Measurements from ENCODE around the gene SETD9.

Gene SETD9, protein sequence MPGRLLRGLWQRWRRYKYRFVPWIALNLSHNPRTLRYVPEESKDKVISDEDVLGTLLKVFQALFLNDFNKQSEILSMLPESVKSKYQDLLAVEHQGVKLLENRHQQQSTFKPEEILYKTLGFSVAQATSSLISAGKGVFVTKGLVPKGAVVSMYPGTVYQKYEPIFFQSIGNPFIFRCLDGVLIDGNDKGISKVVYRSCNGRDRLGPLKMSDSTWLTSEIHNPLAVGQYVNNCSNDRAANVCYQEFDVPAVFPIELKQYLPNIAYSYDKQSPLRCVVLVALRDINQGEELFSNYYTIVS

DNA sequence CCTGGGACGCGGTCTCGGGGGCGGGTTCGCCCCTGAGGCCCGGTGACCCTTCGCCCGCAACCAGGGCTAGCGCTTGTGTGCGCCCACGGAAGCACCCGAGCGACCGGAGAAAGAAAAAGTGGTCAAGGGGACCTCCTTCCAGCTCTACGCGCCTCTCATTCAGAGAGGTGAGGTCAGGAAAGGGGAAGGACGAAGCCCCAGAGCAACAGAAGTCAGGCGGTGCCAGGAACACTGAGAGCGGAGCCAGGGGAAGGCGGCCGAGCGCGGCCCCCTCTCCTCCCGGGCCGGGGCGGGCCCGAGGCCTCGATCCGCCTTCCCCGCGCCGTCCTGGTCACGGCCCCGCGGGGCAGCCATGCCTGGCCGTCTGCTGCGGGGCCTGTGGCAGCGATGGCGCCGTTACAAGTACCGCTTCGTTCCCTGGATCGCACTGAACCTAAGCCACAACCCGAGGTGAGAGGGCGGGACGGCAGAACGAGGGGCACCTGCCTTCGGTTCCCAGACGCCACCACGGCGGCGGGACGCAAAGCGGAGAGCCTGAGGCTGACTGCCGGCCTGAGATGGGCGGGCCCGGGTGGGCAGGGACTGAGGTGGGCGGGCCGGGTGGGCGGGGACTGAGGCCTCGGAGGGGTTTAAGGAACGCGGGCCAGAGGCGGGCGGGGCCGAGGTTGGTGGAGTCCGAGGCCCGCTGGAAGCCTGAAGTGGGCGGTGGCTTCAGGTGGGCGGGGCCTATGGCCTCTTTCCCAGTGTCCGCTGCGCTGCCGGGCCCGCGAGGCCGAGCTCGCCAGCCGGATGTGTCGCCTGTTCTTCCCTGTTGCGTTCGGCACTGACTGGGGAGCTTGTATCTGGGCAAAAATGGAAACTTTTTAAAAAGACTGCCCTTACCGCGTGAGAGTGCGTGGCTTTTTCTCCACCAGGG, at the start of gene SETD9:
Gene SETD9, plus strand, starts transcription at position 303 of the 916 bp plus-strand sequence. Its CDS starts 50 bp downstream, at position 353.
- peak; percentile 77 to 79 for DNase-seq (ENCODE audit: low read depth in 2 of 2)

DNA sequence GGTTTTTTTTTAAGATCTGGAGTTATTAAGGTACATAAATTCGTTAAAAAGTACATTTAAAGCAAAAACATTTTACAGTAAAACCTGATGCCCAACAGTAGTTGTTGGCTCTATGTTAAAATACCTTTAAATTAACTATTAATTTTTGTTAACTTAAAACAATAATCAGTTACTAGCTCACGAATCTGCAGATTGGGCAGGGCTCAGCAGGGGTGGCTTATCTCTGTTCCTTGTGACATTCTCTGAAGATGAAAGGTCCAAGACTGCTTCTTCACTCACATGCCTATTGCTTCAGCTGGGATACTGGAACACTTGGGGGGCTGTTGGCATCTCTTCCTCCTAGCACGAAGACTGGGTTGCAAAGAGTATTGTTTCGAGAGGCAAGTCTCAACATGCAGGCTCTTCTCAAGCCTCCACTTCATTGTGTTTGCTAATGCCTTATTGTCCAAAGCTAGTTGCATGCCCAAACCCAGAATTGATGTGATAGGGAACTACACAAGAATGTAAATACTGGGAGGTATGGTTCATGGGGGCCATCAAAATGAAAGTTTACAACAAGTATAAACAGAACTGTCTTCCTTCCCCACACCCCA, 47.4 kb upstream of the SETD9 start:
- DNase-seq (ENCODE audit: low read depth in 2 of 2): no peak

DNA sequence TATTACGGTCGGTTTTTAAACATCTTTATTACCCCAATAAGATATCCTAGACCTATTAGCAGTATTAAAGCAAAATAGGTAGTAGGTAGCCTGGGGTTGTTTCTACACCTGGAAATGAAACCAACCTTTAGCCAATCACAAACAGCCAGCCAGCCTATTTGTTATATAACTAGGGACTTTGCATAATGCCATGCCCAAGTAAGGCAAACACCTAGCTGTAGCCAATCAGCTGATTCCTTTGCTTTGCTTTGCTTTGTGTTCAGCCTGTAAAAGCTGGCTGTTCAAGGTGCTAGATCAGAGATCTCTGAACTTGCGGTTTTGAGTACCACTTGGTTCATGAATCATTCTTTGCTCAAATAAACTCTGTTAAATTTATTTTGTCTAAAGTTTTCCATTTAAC, 46.5 kb upstream of the SETD9 start:
- no peak for DNase-seq (ENCODE audit: low read depth in 2 of 2)

- DNase-seq (ENCODE audit: low read depth in 2 of 2): no peak
These were observed 37.6 kb upstream of the SETD9 start for GRCh38 chr5:56871777-56872176.

- DNase-seq (ENCODE audit: low read depth in 2 of 2): no peak
These were observed 36.3 kb upstream of the SETD9 start for GRCh38 chr5:56873056-56873455.

DNA sequence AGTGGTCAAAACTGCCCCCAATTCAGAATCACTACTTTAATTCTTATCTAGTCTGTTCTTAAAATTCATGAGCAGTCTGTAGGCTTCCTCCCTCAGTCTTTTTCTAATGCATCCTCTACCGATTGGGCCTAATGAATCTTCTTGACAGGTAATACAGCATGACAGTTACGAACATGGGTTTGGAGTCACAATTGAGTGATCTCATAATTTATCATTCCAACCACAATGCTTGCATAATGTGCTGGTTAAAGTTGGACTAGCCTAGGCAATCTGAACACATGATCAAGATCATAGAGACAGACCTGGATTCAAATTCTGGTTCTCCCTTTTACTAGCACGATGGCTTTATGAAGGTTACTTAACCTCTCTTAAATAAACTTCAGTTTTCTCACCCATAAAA, 33.1 kb upstream of the SETD9 start:
- no peak for DNase-seq (ENCODE audit: low read depth in 2 of 2)

DNA sequence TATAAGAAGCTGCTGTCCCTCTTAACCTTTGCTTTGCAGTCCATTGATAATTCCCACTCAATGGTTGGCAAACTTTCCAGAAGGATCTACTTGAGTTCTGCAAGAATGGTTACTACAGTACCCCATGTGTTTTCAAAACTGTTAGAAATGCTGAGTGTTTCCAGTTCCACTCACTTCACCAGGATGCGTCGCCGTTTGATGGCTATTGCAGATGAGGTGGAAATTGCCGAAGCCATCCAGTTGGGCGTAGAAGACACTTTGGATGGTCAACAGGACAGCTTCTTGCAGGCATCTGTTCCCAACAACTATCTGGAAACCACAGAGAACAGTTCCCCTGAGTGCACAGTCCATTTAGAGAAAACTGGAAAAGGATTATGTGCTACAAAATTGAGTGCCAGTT, 27.8 kb upstream of the SETD9 start:
- no peak for DNase-seq (ENCODE audit: low read depth in 2 of 2)

- DNase-seq (ENCODE audit: low read depth in 2 of 2): no peak
These were observed 16.0 kb upstream of the SETD9 start for GRCh38 chr5:56893251-56893951.

GRCh38 chr5:56896763-56897162, 12.6 kb upstream of the SETD9 start:
- DNase-seq (ENCODE audit: low read depth in 2 of 2): no peak

DNA sequence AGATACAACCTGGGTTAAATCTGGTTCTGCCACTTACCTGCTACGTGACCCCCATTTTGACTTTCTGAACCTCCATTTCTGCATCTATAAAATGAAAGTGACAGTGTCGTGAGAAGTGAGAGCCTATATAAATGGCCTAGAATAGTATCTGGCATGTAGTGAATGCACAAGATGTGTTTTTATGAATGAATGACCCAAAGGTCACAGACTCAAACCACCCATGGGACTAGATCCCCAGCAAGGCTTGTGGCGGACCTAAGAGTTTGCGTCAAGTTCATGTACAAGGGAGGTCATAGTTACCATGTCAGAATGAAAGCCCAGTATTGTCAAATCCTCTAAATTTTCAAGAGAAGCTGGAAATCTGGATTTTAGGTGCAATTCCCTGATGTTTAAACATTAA, 11.2 kb upstream of the SETD9 start:
- no peak for DNase-seq (ENCODE audit: low read depth in 2 of 2)

GRCh38 chr5:56900395-56900794, 9.0 kb upstream of the SETD9 start:
- DNase-seq (ENCODE audit: low read depth in 2 of 2): no peak

- no peak for DNase-seq (ENCODE audit: low read depth in 2 of 2)
These were observed 8.4 kb upstream of the SETD9 start for GRCh38 chr5:56900858-56901578.

- no peak for DNase-seq (ENCODE audit: low read depth in 2 of 2)
These were observed 478 bp upstream of the SETD9 start for GRCh38 chr5:56908942-56909293.

- peak in 1 of 2 donors; percentile 16 for DNase-seq (ENCODE audit: low read depth in 2 of 2)
These were observed 992 bp downstream of the SETD9 start for GRCh38 chr5:56910210-56910965.

DNA sequence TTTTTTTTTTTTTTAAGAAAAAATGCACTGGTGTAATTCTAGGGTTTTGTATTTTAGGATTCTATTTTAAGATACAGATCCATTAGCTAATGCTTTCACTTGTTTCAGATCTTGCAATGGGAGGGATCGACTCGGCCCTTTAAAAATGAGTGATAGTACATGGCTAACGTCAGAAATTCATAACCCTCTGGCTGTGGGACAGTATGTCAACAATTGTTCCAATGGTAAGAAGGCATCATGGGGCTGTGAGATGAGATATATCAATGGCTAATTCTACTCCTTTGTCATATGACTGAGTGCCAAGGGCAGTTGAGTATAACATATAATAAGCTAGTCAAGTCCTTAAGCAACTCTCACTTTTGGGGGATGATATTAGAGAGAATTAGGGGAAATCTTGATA, 4.4 kb downstream of the SETD9 start:
- no peak for DNase-seq (ENCODE audit: low read depth in 2 of 2)

- DNase-seq (ENCODE audit: low read depth in 2 of 2): no peak
These were observed 5.3 kb downstream of the SETD9 start for GRCh38 chr5:56914678-56915077.

DNA sequence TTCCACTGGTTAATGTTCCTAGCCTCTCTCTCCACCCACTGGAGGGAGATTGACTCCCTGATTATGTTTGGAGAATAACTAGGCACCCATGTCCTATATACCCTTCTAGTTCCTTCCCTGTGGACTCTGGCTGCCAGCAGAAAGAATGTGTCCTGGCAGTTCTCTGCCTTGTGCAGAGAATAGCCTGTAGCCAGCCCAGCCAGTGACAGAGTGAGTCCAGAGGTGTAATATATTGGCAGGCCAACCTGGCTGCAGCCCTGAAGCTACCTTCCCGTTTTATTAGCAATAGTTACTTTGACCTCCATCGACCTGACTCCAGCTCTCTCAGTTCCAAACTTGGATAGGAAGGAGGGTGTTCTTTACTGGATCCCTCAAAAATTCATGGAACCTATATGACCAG, 8.1 kb downstream of the SETD9 start:
- DNase-seq (ENCODE audit: low read depth in 2 of 2): no peak

GRCh38 chr5:56918054-56918453, 8.7 kb downstream of the SETD9 start:
- DNase-seq (ENCODE audit: low read depth in 2 of 2): no peak

DNA sequence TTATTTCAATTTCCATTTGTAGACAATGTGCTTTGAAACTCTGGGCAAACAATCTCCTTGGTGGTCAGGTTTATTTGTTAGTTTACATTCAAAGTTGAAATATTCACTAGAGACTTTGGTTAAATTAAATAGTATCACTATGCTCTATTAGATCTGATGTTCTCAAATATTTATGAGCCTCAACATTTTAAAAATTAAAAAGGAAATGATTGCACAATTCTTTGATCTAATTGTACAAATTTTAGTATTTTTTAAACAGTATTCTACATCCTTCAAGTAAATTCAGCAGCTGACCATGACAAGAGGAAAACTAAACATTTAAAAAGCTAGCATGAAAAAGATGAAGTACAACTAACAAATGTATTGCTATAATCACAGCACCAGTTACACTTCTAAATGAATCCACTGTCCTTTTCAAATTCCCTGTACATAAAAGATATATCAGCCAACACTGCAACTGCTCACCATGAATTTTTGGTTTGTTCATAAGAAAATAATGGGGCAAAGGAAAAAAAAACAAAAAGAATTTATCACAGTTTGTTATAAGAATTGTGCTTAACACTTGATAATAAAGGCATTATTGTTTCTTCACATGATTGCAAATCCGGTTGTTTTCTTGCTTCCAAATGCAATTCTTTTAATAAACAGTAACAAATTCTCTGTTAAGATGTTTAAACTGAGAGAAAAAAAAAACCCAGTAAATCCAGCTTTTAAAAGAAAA, 10.7 kb downstream of the SETD9 start:
- no peak for DNase-seq (ENCODE audit: low read depth in 2 of 2)

GRCh38 chr5:56922922-56923321, 13.5 kb downstream of the SETD9 start:
- DNase-seq (ENCODE audit: low read depth in 2 of 2): no peak
